Fibroblast of the aortic adventitia (primary cell): Measurements from ENCODE around the gene SULT2B1. TPM values are rescaled to one million over a fixed set of nuclear protein-coding genes. Genes with fewer than 3 reads are reported as not detected.

Source experiments
- DNase-seq: peaks from one replicate; pipeline ENCODE4 v3.0.0-alpha.2; 2010; ENCODE audit warnings: low read depth
- H3K4me3 ChIP-seq: 2 replicates; pipeline ENCODE4 v1.5.1; 2011; ENCODE audit warnings: low read depth, mild to moderate bottlenecking, control low read depth, low read length, moderate library complexity
- CTCF ChIP-seq: IDR thresholded peaks from 2 replicates; pipeline ENCODE4 v1.5.1; 2011; ENCODE audit warnings: mild to moderate bottlenecking, low read length, control low read depth, inconsistent platforms; ENCODE audit not compliant: insufficient read depth
- total RNA-seq: library from RNA; depleted of rRNA; stranded (reverse); fragments of >200 nt; gene quantifications from 2 replicates; pipeline ENCODE4 v1.2.3, GENCODE V29; 2012; ENCODE audit warnings: low replicate concordance

SULT2B1 gene
- total RNA-seq, 1 donor: not detected

GRCh38 chr19:48588670-48589401 lies 36.9 kb downstream of the SULT2B1 start:
- DNase-seq: peak; percentile 79
- peak; percentile 89 for TF ChIP-seq CTCF
- peak overlapping the region; percentile 58 for H3K4me3 ChIP-seq

- no peak overlapping the region for H3K4me3 ChIP-seq
- no peak for DNase-seq
- no peak for TF ChIP-seq CTCF
Measured at GRCh38 chr19:48591021-48591420, 39.0 kb downstream of the SULT2B1 start.

- DNase-seq: no peak
- H3K4me3 ChIP-seq: no peak overlapping the region
- no peak for TF ChIP-seq CTCF
Measured at GRCh38 chr19:48595171-48595570, 43.2 kb downstream of the SULT2B1 start.

DNA sequence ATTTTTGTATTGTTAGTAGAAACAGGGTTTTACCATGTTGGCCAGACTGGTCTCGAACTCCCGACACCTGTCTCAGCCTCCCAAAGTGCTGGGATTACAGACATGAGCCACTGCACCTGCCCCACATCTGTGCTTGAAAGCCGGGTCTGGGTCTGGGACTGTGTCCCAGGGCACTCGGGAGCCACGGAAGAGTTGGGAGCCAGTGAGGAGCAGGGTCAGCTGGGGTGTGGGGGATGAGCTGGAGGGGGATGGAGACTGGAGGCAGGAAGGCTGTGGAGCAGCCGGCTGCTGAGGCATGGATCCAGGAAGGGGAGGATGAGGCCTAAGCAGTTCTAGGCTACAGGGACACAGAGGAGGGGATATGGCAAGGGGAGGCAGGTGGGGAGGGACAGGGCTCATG lies 43.9 kb downstream of the SULT2B1 start:
- H3K4me3 ChIP-seq: no peak overlapping the region
- DNase-seq: no peak
- no peak for TF ChIP-seq CTCF

- H3K4me3 ChIP-seq: no peak overlapping the region
- DNase-seq: no peak
- no peak for TF ChIP-seq CTCF
Measured at GRCh38 chr19:48596237-48596636, 44.3 kb downstream of the SULT2B1 start.

- TF ChIP-seq CTCF: no peak
- no peak for DNase-seq
- H3K4me3 ChIP-seq: no peak overlapping the region
Measured at GRCh38 chr19:48596679-48597465, 44.9 kb downstream of the SULT2B1 start.
